ENCODE data around the gene B4GALT2.

Gene B4GALT2

DNA sequence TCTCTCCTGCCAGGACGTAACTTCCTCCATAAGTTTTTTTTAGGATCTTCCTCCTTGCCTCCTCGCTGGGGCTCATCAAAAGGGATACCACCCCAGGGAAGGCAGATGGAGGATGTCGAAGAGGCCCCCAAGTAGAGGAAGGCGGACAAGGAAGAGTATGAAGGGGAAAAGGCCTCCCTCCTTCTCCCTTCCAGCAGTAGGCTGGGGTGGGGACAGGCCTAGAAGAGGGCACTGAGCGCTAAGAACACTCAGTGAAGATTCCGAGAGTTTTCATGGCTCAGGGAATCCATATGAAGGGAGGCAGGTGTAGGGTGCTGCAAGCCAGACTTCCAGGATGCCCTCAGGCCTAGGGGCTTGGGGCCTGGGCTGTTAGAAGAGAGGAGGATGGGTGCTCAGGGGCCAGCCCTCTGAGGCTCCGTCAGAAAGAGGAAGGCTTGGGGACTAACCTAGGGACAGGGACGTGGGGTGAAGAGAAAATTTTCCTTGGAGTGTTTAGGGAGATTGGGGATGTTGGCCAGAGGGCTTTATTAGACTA lies 54.1 kb downstream of the B4GALT2 start:
- DNase-seq = no peak
- no peak overlapping the region for H3K27ac ChIP-seq (ENCODE audit: insufficient read depth in 1 of 2, low read depth in 1 of 2, low read length in 2 of 2, poor library complexity in 1 of 2, severe bottlenecking in 2 of 2)
- H3K9me3 ChIP-seq (ENCODE audit: control extremely low read depth in 1 of 5, control insufficient read depth in 4 of 5, insufficient read depth in 2 of 5, low read depth in 1 of 5, low read length in 4 of 5) = no peaks in the 10 kb centered on the region
- POLR2A ChIA-PET = no interaction called here
- no peak overlapping the region for H3K4me3 ChIP-seq (ENCODE audit: control insufficient read depth in 1 of 7, extremely low read depth in 1 of 7, insufficient read depth in 4 of 7, low read depth in 2 of 7, low read length in 6 of 7)
- H3K27me3 ChIP-seq (replicated peaks in 2 of 5; ENCODE audit: control insufficient read depth in 4 of 5, insufficient read depth in 5 of 5, low read length in 4 of 5) = peaks cover 0 to 9% (median 0%) of the 10 kb centered on the region in 5 experiments
- 100% methylated on average over 3 of the region's 8 CpGs for WGBS (ENCODE audit: insufficient coverage)
- H3K4me1 ChIP-seq (ENCODE audit: control extremely low read depth in 1 of 4, control insufficient read depth in 4 of 4, insufficient read depth in 4 of 4, low read length in 3 of 4) = peaks cover 0 to 46% (median 24%) of the 10 kb centered on the region in 4 experiments
- CTCF ChIA-PET = interaction anchor here (0.8 to 5.6 kb wide), 9 partner anchors 9 to 41 kb away, joined by 3 to 89 read pairs (median 5); no protein-coding TSS in a partner anchor
- H3K36me3 ChIP-seq (ENCODE audit: control insufficient read depth in 4 of 4, insufficient read depth in 4 of 4, low read length in 3 of 4) = no peaks in the 10 kb centered on the region

DNA sequence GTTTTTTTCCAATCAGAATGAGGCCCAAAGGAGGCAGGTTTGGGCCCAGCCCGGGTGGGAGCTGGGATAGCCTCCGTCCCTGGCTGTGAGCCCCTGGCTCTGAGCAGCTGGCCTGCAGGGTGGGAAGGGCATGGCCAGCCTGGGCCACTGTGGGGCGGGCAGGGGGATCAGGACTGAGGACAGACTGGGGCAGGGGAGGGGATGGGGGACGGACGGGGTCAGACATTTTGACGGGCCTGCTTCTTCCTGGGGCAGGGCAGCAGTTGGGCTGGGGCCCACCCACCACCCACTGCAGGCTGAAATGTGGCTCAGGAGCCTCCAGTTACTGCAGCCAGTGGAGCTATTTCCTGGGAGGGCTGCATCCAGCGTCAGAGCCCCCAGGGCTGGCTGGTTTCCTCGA lies 54.7 kb downstream of the B4GALT2 start:
- POLR2A ChIA-PET = no interaction called here

DNA sequence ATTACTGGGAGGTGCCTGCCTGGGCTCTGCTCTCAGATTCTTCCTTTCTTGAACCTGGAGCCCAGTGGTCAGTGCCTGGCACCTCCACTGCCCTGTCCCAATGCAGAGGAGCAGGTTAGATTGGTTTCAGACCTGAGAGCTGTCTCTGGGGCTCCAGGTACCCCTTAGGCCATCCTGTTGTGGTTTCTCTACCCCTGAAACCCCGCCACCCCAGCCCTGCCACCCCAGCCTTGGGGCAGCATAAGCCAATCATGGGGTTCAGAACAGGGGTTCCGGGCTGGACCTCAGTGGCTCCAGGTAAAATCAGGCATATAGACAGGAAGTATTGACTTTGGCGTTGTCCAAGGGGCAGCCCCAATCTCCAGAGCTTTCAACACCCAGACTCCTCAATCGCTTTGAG lies 55.4 kb downstream of the B4GALT2 start:
- Histone ChIP-seq H3K4me3 (ENCODE audit: control insufficient read depth in 1 of 7, extremely low read depth in 1 of 7, insufficient read depth in 4 of 7, low read depth in 2 of 7, low read length in 6 of 7) (no peak overlapping the region), H3K27me3 (replicated peaks in 2 of 5; ENCODE audit: control insufficient read depth in 4 of 5, insufficient read depth in 5 of 5, low read length in 4 of 5) (peaks cover 0 to 9% (median 0%) of the 10 kb centered on the region in 5 experiments), H3K36me3 (ENCODE audit: control insufficient read depth in 4 of 4, insufficient read depth in 4 of 4, low read length in 3 of 4) (no peaks in the 10 kb centered on the region), H3K4me1 (ENCODE audit: control extremely low read depth in 1 of 4, control insufficient read depth in 4 of 4, insufficient read depth in 4 of 4, low read length in 3 of 4) (peaks cover 0 to 40% (median 19%) of the 10 kb centered on the region in 4 experiments), H3K27ac (ENCODE audit: insufficient read depth in 1 of 2, low read depth in 1 of 2, low read length in 2 of 2, poor library complexity in 1 of 2, severe bottlenecking in 2 of 2) (no peak overlapping the region), H3K9me3 (ENCODE audit: control extremely low read depth in 1 of 5, control insufficient read depth in 4 of 5, insufficient read depth in 2 of 5, low read depth in 1 of 5, low read length in 4 of 5) (no peaks in the 10 kb centered on the region)
- DNase-seq = no peak
- 100% methylated on average over 2 of the region's 4 CpGs for WGBS (ENCODE audit: insufficient coverage)
- ChIA-PET POLR2A (no interaction called here), CTCF (interaction anchor here (0.9 to 5.6 kb wide), 11 partner anchors 8 to 270 kb away, joined by 3 to 89 read pairs (median 7); no protein-coding TSS in a partner anchor)

More for the DNA sequence above, 54.7 kb downstream of the B4GALT2 start:
- WGBS (ENCODE audit: insufficient coverage) = 90% methylated on average over 4 of the region's 8 CpGs
- no peak overlapping the region for H3K27ac ChIP-seq (ENCODE audit: insufficient read depth in 1 of 2, low read depth in 1 of 2, low read length in 2 of 2, poor library complexity in 1 of 2, severe bottlenecking in 2 of 2)
- no peak overlapping the region for H3K4me3 ChIP-seq (ENCODE audit: control insufficient read depth in 1 of 7, extremely low read depth in 1 of 7, insufficient read depth in 4 of 7, low read depth in 2 of 7, low read length in 6 of 7)
- H3K27me3 ChIP-seq (replicated peaks in 2 of 5; ENCODE audit: control insufficient read depth in 4 of 5, insufficient read depth in 5 of 5, low read length in 4 of 5) = peaks cover 0 to 9% (median 0%) of the 10 kb centered on the region in 5 experiments
- H3K36me3 ChIP-seq (ENCODE audit: control insufficient read depth in 4 of 4, insufficient read depth in 4 of 4, low read length in 3 of 4) = no peaks in the 10 kb centered on the region
- no peak for DNase-seq
- CTCF ChIA-PET = interaction anchor here (0.8 to 5.6 kb wide), 10 partner anchors 9 to 44 kb away, joined by 3 to 89 read pairs (median 6); no protein-coding TSS in a partner anchor
- H3K4me1 ChIP-seq (ENCODE audit: control extremely low read depth in 1 of 4, control insufficient read depth in 4 of 4, insufficient read depth in 4 of 4, low read length in 3 of 4) = peaks cover 0 to 46% (median 24%) of the 10 kb centered on the region in 4 experiments
- no peaks in the 10 kb centered on the region for H3K9me3 ChIP-seq (ENCODE audit: control extremely low read depth in 1 of 5, control insufficient read depth in 4 of 5, insufficient read depth in 2 of 5, low read depth in 1 of 5, low read length in 4 of 5)

DNA sequence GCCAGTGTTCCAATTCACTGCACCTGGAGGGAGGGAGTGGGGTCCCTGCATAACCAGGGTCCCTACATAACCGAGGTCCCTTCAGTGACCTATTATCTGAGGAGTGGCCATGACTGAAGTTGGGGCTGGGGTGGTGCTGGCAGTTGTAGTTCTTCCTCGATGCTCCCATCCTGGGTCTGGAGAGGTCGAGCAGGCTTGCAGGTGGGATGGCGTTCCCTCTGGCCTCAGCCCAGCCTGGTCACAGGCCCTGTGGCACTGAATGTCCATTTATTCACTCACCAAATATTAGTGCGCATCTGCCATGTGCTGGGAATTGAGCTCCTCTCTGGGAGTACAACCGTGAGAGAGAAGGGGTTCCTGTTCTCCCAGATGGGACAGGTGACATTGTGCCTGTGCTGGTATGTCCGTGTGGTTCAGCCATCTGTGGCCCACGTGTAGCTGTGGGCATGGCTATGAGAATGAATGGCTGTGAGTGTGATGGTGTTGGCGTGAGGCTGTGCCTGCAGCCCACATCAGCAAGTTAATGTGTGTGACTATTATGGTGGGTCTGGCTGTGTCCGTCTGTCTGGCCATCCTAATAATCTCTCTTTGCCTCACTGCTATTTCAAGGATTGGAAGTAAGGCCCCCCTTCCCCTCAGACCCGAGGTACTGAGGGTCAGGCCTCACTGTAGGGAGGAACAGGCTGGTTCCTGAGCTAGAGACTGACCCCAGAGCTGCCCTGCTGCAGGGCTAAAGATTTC lies 56.1 kb downstream of the B4GALT2 start:
- Histone ChIP-seq H3K4me1 (ENCODE audit: control extremely low read depth in 1 of 4, control insufficient read depth in 4 of 4, insufficient read depth in 4 of 4, low read length in 3 of 4) (peaks cover 0 to 39% (median 14%) of the 10 kb centered on the region in 4 experiments), H3K27me3 (replicated peaks in 2 of 5; ENCODE audit: control insufficient read depth in 4 of 5, insufficient read depth in 5 of 5, low read length in 4 of 5) (peaks cover 0 to 9% (median 0%) of the 10 kb centered on the region in 5 experiments), H3K4me3 (ENCODE audit: control insufficient read depth in 1 of 7, extremely low read depth in 1 of 7, insufficient read depth in 4 of 7, low read depth in 2 of 7, low read length in 6 of 7) (no peak overlapping the region), H3K9me3 (ENCODE audit: control extremely low read depth in 1 of 5, control insufficient read depth in 4 of 5, insufficient read depth in 2 of 5, low read depth in 1 of 5, low read length in 4 of 5) (no peaks in the 10 kb centered on the region), H3K27ac (ENCODE audit: insufficient read depth in 1 of 2, low read depth in 1 of 2, low read length in 2 of 2, poor library complexity in 1 of 2, severe bottlenecking in 2 of 2) (no peak overlapping the region), H3K36me3 (ENCODE audit: control insufficient read depth in 4 of 4, insufficient read depth in 4 of 4, low read length in 3 of 4) (no peaks in the 10 kb centered on the region)
- WGBS (ENCODE audit: insufficient coverage) = 96% methylated on average over 8 of the region's 11 CpGs
- ChIA-PET CTCF (interaction anchor here (0.8 to 5.6 kb wide), 16 partner anchors 10 to 271 kb away, joined by 3 to 89 read pairs (median 6); no protein-coding TSS in a partner anchor), POLR2A (no interaction called here)
- no peak for DNase-seq

DNA sequence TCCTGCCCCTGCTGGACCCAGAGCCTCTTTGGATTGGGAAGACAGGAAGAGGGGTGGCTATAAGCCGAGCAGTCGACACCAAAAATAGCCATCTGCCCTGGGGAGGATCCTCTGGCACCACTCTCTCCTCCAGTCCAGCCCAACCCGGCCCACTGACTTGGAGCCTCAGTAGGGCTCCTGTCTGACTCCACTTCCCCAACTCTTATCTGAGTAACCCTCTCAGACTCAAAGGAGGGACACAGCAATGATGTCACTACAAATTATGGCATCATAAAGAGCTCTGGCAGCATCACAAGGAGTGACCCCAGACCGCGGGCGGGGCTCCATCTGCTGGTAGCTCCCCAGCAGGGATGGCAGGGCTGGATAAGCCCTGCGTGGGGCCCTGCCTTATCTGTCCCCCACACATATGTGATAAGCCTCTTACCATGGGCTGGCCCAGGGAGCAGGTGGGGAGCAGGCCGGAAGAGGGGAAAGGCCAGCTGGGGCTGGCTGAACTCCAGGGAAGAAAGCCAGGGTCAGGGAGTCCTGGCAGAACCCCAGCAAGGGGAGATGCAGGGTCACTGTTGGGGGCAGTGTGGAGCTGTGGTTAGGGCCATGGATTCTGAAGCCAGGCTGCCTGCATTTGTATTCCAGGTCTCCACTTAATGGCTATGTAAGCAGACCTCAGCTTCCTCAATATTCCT lies 56.9 kb downstream of the B4GALT2 start:
- peaks cover 0 to 44% (median 9%) of the 10 kb centered on the region in 4 experiments for H3K4me1 ChIP-seq (ENCODE audit: control extremely low read depth in 1 of 4, control insufficient read depth in 4 of 4, insufficient read depth in 4 of 4, low read length in 3 of 4)
- ChIA-PET CTCF (interaction anchor here (0.8 to 5.6 kb wide), 22 partner anchors 10 to 506 kb away, joined by 3 to 89 read pairs (median 5); no protein-coding TSS in a partner anchor), POLR2A (interaction anchor here (1.0 kb wide), 1 partner anchor 12 kb away, joined by 3 read pairs; no protein-coding TSS in a partner anchor)
- no peak overlapping the region for H3K27ac ChIP-seq (ENCODE audit: insufficient read depth in 1 of 2, low read depth in 1 of 2, low read length in 2 of 2, poor library complexity in 1 of 2, severe bottlenecking in 2 of 2)
- H3K36me3 ChIP-seq (ENCODE audit: control insufficient read depth in 4 of 4, insufficient read depth in 4 of 4, low read length in 3 of 4) = no peaks in the 10 kb centered on the region
- DNase-seq = peak; percentile 74 to 89 (median 80)
- peaks cover 0 to 9% (median 0%) of the 10 kb centered on the region in 5 experiments for H3K27me3 ChIP-seq (replicated peaks in 2 of 5; ENCODE audit: control insufficient read depth in 4 of 5, insufficient read depth in 5 of 5, low read length in 4 of 5)
- no peaks in the 10 kb centered on the region for H3K9me3 ChIP-seq (ENCODE audit: control extremely low read depth in 1 of 5, control insufficient read depth in 4 of 5, insufficient read depth in 2 of 5, low read depth in 1 of 5, low read length in 4 of 5)
- no peak overlapping the region for H3K4me3 ChIP-seq (ENCODE audit: control insufficient read depth in 1 of 7, extremely low read depth in 1 of 7, insufficient read depth in 4 of 7, low read depth in 2 of 7, low read length in 6 of 7)
- WGBS (ENCODE audit: insufficient coverage) = 57% methylated on average over 7 of the region's 8 CpGs

DNA sequence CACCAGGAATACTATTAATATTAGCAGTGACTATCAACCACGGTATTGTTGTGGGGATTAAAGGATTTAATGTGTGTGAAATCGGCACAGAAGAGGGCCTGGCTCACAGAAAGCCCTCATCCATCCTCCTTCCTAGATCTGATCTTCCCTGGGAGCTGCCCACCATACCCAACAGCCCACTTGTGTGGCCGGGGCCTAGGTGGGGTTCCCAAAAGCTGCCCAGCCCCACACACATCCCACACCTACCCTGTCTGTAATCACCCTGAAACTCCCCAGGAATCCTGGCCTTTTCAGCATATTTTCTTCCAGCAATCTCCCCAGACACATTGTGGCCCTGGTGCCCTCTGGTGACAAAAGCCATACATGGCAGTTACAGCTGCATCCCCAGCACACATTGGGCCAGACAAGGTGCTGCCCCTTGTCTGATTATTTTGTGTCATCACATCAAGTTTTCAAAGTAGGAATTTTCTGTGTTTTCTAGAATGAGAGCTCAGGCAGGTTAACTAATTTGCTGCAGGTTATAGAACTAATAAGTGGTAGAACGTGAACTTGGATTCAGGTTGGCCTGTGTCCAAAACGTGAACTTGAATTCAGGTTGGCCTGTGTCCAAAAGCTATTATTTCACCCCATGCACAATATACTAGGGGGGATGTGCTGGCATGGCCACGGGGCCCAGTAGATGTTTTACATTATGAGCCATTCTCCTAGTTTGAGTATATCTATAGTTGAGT lies 57.6 kb downstream of the B4GALT2 start:
- H3K4me3 ChIP-seq (ENCODE audit: control insufficient read depth in 1 of 7, extremely low read depth in 1 of 7, insufficient read depth in 4 of 7, low read depth in 2 of 7, low read length in 6 of 7) = no peak overlapping the region
- H3K36me3 ChIP-seq (ENCODE audit: control insufficient read depth in 4 of 4, insufficient read depth in 4 of 4, low read length in 3 of 4) = no peaks in the 10 kb centered on the region
- H3K4me1 ChIP-seq (ENCODE audit: control extremely low read depth in 1 of 4, control insufficient read depth in 4 of 4, insufficient read depth in 4 of 4, low read length in 3 of 4) = peaks cover 0 to 41% (median 2%) of the 10 kb centered on the region in 4 experiments
- WGBS (ENCODE audit: insufficient coverage) = no CpG with 5 or more reads among the region's 6 CpGs
- DNase-seq = peak; percentile 68 to 86 (median 86)
- peak overlapping the region in 1 of 2 experiments; percentile 11 for H3K27ac ChIP-seq (ENCODE audit: insufficient read depth in 1 of 2, low read depth in 1 of 2, low read length in 2 of 2, poor library complexity in 1 of 2, severe bottlenecking in 2 of 2)
- CTCF ChIA-PET = interaction anchor here (0.8 to 5.6 kb wide), 24 partner anchors 11 to 507 kb away, joined by 3 to 89 read pairs (median 4); no protein-coding TSS in a partner anchor
- H3K27me3 ChIP-seq (replicated peaks in 2 of 5; ENCODE audit: control insufficient read depth in 4 of 5, insufficient read depth in 5 of 5, low read length in 4 of 5) = peaks cover 0 to 2% (median 0%) of the 10 kb centered on the region in 5 experiments
- H3K9me3 ChIP-seq (ENCODE audit: control extremely low read depth in 1 of 5, control insufficient read depth in 4 of 5, insufficient read depth in 2 of 5, low read depth in 1 of 5, low read length in 4 of 5) = no peaks in the 10 kb centered on the region
- POLR2A ChIA-PET = interaction anchor here (1.0 kb wide), 1 partner anchor 11 kb away, joined by 3 read pairs; no protein-coding TSS in a partner anchor

Data from common myeloid progenitor, CD34-positive (primary cell).